Glutamatergic neuron (in vitro differentiated cells): Measurements from ENCODE around the gene F10. TPM values are rescaled to one million over a fixed set of nuclear protein-coding genes. Genes with fewer than 3 reads are reported as not detected.

ENCODE experiments used
- DNase-seq: peaks from one replicate; pipeline ENCODE4 v3.0.0; 2022
- H3K27ac Mint-ChIP-seq: one replicate; pipeline ENCODE4 v1.8.0; 2020; ENCODE audit warnings: mild to moderate bottlenecking, mixed read lengths, inconsistent platforms; ENCODE audit not compliant: unreplicated experiment
- H3K27me3 Mint-ChIP-seq: one replicate; pipeline ENCODE4 v1.8.0; 2020; ENCODE audit warnings: mild to moderate bottlenecking, moderate library complexity, mixed read lengths, inconsistent platforms; ENCODE audit not compliant: unreplicated experiment
- H3K36me3 Mint-ChIP-seq: one replicate; pipeline ENCODE4 v1.8.0; 2020; ENCODE audit warnings: mild to moderate bottlenecking, mixed read lengths, inconsistent platforms; ENCODE audit not compliant: unreplicated experiment
- H3K4me1 Mint-ChIP-seq: one replicate; pipeline ENCODE4 v1.8.0; 2020; ENCODE audit warnings: mild to moderate bottlenecking, low read depth, mixed read lengths, inconsistent platforms; ENCODE audit not compliant: unreplicated experiment
- H3K4me3 Mint-ChIP-seq: one replicate; pipeline ENCODE4 v1.8.0; 2020; ENCODE audit warnings: mild to moderate bottlenecking, mixed read lengths, inconsistent platforms; ENCODE audit not compliant: unreplicated experiment
- H3K9me3 Mint-ChIP-seq: one replicate; pipeline ENCODE4 v1.8.0; 2020; ENCODE audit warnings: mild to moderate bottlenecking, moderate library complexity, mixed read lengths, inconsistent platforms; ENCODE audit not compliant: unreplicated experiment
- CTCF ChIP-seq: fragments of 200-600 bp; sonication (generic); IDR thresholded peaks from one replicate; pipeline ENCODE4 v1.5.0; 2021; ENCODE audit not compliant: partially characterized antibody, unreplicated experiment
- total RNA-seq: library from RNA; stranded (reverse); fragmentation: NEBNext Ultra II Directional; extraction: Animal tissue kit (Norgen Biotek cat#: 25700); gene quantifications from one replicate; pipeline ENCODE4 v1.2.1, GENCODE V29; 2021; ENCODE audit not compliant: unreplicated experiment

The F10 gene
- total RNA-seq, 1 donor from 2014 or later: 0.74 TPM

GRCh38 chr13:113187883-113188665 is 65.5 kb downstream of the F10 start:
- Mint-ChIP-seq H3K27me3 (peaks cover 3% of the 10 kb centered on the region), H3K4me1 (peaks cover 9% of the 10 kb centered on the region), H3K9me3 (peaks cover 4% of the 10 kb centered on the region), H3K27ac (peak overlapping the region; percentile 9), H3K4me3 (no peak overlapping the region), H3K36me3 (no peaks in the 10 kb centered on the region)
- no peak for DNase-seq
- TF ChIP-seq CTCF: no peak

- H3K4me1 Mint-ChIP-seq: peaks cover 6% of the 10 kb centered on the region
- no peak overlapping the region for H3K4me3 Mint-ChIP-seq
- no peak for TF ChIP-seq CTCF
- no peaks in the 10 kb centered on the region for H3K36me3 Mint-ChIP-seq
- H3K27me3 Mint-ChIP-seq: peaks cover 3% of the 10 kb centered on the region
- no peak overlapping the region for H3K27ac Mint-ChIP-seq
- DNase-seq: no peak
- peaks cover 4% of the 10 kb centered on the region for H3K9me3 Mint-ChIP-seq
Observed at GRCh38 chr13:113190181-113190580, 67.6 kb downstream of the F10 start.

GRCh38 chr13:113192279-113192678 is 69.7 kb downstream of the F10 start:
- Mint-ChIP-seq H3K27me3 (no peaks in the 10 kb centered on the region), H3K36me3 (no peaks in the 10 kb centered on the region), H3K4me3 (no peak overlapping the region)

GRCh38 chr13:113192902-113193301 is 70.3 kb downstream of the F10 start:
- H3K27ac Mint-ChIP-seq: no peak overlapping the region
- no peak overlapping the region for H3K4me3 Mint-ChIP-seq
- no peaks in the 10 kb centered on the region for H3K27me3 Mint-ChIP-seq
- TF ChIP-seq CTCF: no peak
- H3K4me1 Mint-ChIP-seq: no peaks in the 10 kb centered on the region
- no peaks in the 10 kb centered on the region for H3K36me3 Mint-ChIP-seq
- H3K9me3 Mint-ChIP-seq: peaks cover 1% of the 10 kb centered on the region
- DNase-seq: no peak

More at GRCh38 chr13:113192279-113192678, 69.7 kb downstream of the F10 start:
- peaks cover 1% of the 10 kb centered on the region for H3K4me1 Mint-ChIP-seq
- DNase-seq: no peak
- peaks cover 1% of the 10 kb centered on the region for H3K9me3 Mint-ChIP-seq
- TF ChIP-seq CTCF: no peak
- H3K27ac Mint-ChIP-seq: no peak overlapping the region

- Mint-ChIP-seq H3K27ac (no peak overlapping the region), H3K4me3 (no peak overlapping the region), H3K36me3 (no peaks in the 10 kb centered on the region), H3K9me3 (no peaks in the 10 kb centered on the region), H3K4me1 (no peaks in the 10 kb centered on the region), H3K27me3 (no peaks in the 10 kb centered on the region)
- DNase-seq: no peak
- TF ChIP-seq CTCF: no peak
Observed at GRCh38 chr13:113195360-113195759, 72.8 kb downstream of the F10 start.
